K562 (cell line): Measurements from ENCODE around the gene GLTP. TPM values are rescaled to one million over a fixed set of nuclear protein-coding genes. Genes with fewer than 3 reads are reported as not detected.
A peak's percentile ranks its signal among the peaks of the same experiment; 100 is the strongest.

ENCODE experiments used
- BDP1 ChIP-seq: IDR thresholded peaks from 3 replicates; pipeline ENCODE4 v1.6.1; 2011; ENCODE audit not compliant: insufficient read length, insufficient read depth
- BRD4 ChIP-seq: fragments of 200-600 bp; sonication (generic); IDR thresholded peaks from 2 replicates; pipeline ENCODE4 v1.6.1; 2017; ENCODE audit warnings: inconsistent platforms
- CREM ChIP-seq: IDR thresholded peaks from 2 replicates; pipeline ENCODE4 v1.6.1; 2014; ENCODE audit warnings: antibody characterized with exemption, low read depth
- LEF1 ChIP-seq: fragments of 450-650 bp; IDR thresholded peaks from 2 replicates; pipeline ENCODE4 v1.6.1; 2016; ENCODE audit warnings: mild to moderate bottlenecking
- MEF2A ChIP-seq: IDR thresholded peaks from 2 replicates; pipeline ENCODE4 v1.6.1; 2011; ENCODE audit warnings: low read depth, mild to moderate bottlenecking, low read length, moderate library complexity; ENCODE audit not compliant: control insufficient read depth
- NFRKB ChIP-seq: fragments of 450-650 bp; IDR thresholded peaks from 2 replicates; pipeline ENCODE4 v1.6.1; 2016; ENCODE audit warnings: low read depth
- NRF1 ChIP-seq, 2 experiments: fragments of 450-650 bp; IDR thresholded peaks in 1 of 2; conservative IDR thresholded peaks in 1 of 2; 2 replicates each; pipeline ENCODE4 v1.6.1; 2014; ENCODE audit warnings: mild to moderate bottlenecking in 2 of 2
- OTX1 ChIP-seq: fragments of 450-650 bp; formaldehyde crosslinking; IDR thresholded peaks from 2 replicates; pipeline ENCODE4 v1.4.0; 2022; ENCODE audit warnings: mild to moderate bottlenecking
- PHF20 ChIP-seq: fragments of 450-650 bp; IDR thresholded peaks from 2 replicates; pipeline ENCODE4 v1.6.1; 2018; ENCODE audit not compliant: partially characterized antibody
- POLR2H ChIP-seq: IDR thresholded peaks from 2 replicates; pipeline ENCODE4 v1.6.1; 2016; ENCODE audit warnings: missing genetic modification characterization, low read depth, mild to moderate bottlenecking, control low read depth, missing compliant biosample characterization, moderate library complexity
- PTTG1 ChIP-seq: fragments of 450-650 bp; IDR thresholded peaks from 2 replicates; pipeline ENCODE4 v1.6.1; 2016; ENCODE audit warnings: low read depth, mild to moderate bottlenecking, missing genetic modification characterization, missing compliant biosample characterization
- RFX7 ChIP-seq: fragments of 250-450 bp; sonication (Bioruptor Pico); IDR thresholded peaks from 2 replicates; pipeline ENCODE4 v1.5.1; 2021; ENCODE audit warnings: mild to moderate bottlenecking
- RNF2 ChIP-seq: sonication (generic); IDR thresholded peaks from 2 replicates; pipeline ENCODE4 v1.6.1; 2016
- SAP30 ChIP-seq: fragments of 200-600 bp; sonication (generic); IDR thresholded peaks from 2 replicates; pipeline ENCODE4 v1.6.1; 2012; ENCODE audit warnings: borderline replicate concordance, low read depth, mild to moderate bottlenecking, moderate library complexity, low read length, control low read depth, inconsistent platforms; ENCODE audit not compliant: insufficient read depth, poor library complexity, severe bottlenecking
- TAL1 ChIP-seq: fragments of 450-650 bp; IDR thresholded peaks from 2 replicates; pipeline ENCODE4 v1.6.1; 2016; ENCODE audit warnings: mild to moderate bottlenecking
- ZC3H11A ChIP-seq: IDR thresholded peaks from 2 replicates; pipeline ENCODE4 v1.6.1; 2012; ENCODE audit warnings: low read depth, low read length, improper control_type of control experiment
- ZNF174 ChIP-seq: fragments of 250-450 bp; sonication (Bioruptor Pico); IDR thresholded peaks from 2 replicates; pipeline ENCODE4 v1.4.0; 2020; ENCODE audit warnings: mild to moderate bottlenecking
- ZNF175 ChIP-seq: fragments of 200-800 bp; sonication (Bioruptor generic); IDR thresholded peaks from 2 replicates; pipeline ENCODE4 v1.6.1; 2016; ENCODE audit warnings: low read depth, mild to moderate bottlenecking, missing genetic modification characterization, missing compliant biosample characterization
- ZZZ3 ChIP-seq: fragments of 450-650 bp; IDR thresholded peaks from 2 replicates; pipeline ENCODE4 v1.6.1; 2016; ENCODE audit warnings: antibody characterized with exemption, mild to moderate bottlenecking, moderate library complexity
- polyA plus RNA-seq, 8 experiments: library from polyadenylated mRNA; depleted of rRNA in 4 of 8; stranded (reverse) in 5 of 8; unstranded in 3 of 8; fragments of >200 nt; fragmentation: Nextera tagmentation in 2 of 8; fragmentation: Illumina TruSeq in 1 of 8; extraction: Ambion mirVana in 2 of 8; extraction: Trizol in 1 of 8; gene quantifications; 2 replicates each; pipeline versions ENCODE4 v1.2.1 to v1.2.3, GENCODE V29; 2011 to 2014; ENCODE audit warnings: inconsistent platforms in 1 of 8, missing spikeins in 1 of 8
- total RNA-seq, 7 experiments: library from RNA; depleted of rRNA in 6 of 7; stranded (reverse); fragments of >200 nt in 6 of 7; fragmentation: Illumina TruSeq in 2 of 7; extraction: Trizol in 2 of 7; gene quantifications; 2 replicates each; pipeline versions ENCODE4 v1.2.1 to v1.2.3, GENCODE V29; 2011 to 2021; ENCODE audit warnings: low replicate concordance in 1 of 7
- TF ChIP-seq, protein P1 (sequence below): fragments of 450-650 bp; IDR thresholded peaks from 2 replicates; pipeline ENCODE4 v1.6.1; 2016
- TF ChIP-seq, protein P2 (sequence below): sonication (generic); formaldehyde crosslinking; IDR thresholded peaks from 2 replicates; pipeline ENCODE4 v1.9.0; 2022; ENCODE audit warnings: mild to moderate bottlenecking, missing genetic modification reagents
- TF ChIP-seq, protein P3 (sequence below): IDR thresholded peaks from 2 replicates; pipeline ENCODE4 v1.6.1; 2014; ENCODE audit warnings: antibody characterized with exemption

Gene GLTP
- total and polyA plus RNA-seq, 9 of the 15 experiments (the other 6 are each of a cell fraction or from before 2014, with no cell fraction given): 4.4 to 8.3 (median 6.1) TPM

DNA sequence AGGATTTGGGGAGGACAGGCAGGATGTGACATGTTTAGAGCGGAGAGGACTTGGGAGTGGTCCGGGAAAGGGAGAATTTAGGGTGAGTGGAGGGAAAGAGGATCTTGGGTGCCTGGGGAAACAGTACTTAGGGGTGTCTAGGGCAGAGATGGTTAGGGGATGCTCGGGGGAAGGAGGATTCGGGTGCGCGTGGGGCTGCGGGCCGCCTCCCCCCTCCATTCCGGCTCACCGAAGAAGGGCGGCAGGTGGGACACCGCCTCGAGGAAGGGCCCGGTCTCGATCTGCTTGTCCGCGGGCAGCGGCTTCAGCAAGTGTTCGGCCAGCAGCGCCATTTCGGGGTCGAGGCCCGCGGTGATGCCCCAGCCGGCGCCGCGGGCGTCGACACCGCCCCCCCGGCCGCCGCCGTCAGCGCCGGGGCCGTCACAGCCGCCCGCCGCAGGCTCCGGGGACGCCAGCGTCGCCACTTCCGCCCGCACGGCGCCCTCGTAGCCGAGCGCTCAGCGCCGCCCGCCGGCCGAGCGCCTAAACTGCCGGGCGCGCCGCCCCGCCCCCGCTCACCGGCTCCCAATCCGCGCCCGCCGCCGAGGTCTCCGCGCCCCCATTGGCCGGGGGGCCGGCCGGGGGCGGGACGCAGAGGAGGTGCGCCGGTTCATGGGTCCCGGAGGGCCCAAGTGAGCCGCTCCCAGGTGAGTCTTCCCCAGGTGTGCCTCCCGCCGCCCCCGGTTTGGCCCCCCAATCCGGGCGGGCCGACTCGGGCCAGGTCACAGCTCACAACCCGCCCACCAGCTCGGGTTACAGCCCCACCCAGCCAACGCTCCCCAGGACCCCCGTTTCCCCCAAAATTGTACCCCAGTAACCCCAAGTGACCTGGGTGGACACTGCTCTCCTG is at the start of gene GLTP (continued):
- TF ChIP-seq SAP30: no peak
- TF ChIP-seq OTX1 (CRISPR knock-in tag): 0 out of 2 replicates have a peak, but pooled peaks have one; percentile 16
- no peak for TF ChIP-seq ZNF174 (CRISPR knock-in tag)
- TF ChIP-seq, protein P1, sequence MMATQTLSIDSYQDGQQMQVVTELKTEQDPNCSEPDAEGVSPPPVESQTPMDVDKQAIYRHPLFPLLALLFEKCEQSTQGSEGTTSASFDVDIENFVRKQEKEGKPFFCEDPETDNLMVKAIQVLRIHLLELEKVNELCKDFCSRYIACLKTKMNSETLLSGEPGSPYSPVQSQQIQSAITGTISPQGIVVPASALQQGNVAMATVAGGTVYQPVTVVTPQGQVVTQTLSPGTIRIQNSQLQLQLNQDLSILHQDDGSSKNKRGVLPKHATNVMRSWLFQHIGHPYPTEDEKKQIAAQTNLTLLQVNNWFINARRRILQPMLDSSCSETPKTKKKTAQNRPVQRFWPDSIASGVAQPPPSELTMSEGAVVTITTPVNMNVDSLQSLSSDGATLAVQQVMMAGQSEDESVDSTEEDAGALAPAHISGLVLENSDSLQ: no peak
- no peak for TF ChIP-seq BDP1
- no peak for TF ChIP-seq RFX7 (CRISPR knock-in tag)
- peak; percentile 88 for TF ChIP-seq CREM
- TF ChIP-seq ZNF175 (CRISPR knock-in tag): no peak
- no peak for TF ChIP-seq LEF1
- TF ChIP-seq, protein P2, sequence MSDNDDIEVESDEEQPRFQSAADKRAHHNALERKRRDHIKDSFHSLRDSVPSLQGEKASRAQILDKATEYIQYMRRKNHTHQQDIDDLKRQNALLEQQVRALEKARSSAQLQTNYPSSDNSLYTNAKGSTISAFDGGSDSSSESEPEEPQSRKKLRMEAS (CRISPR knock-in tag): no peak
- TF ChIP-seq ZZZ3: no peak
- peak; percentile 52 to 56; a peak in 2 of 4 replicates for TF ChIP-seq NRF1 (conservative IDR thresholded peaks at IDR 0.05 in 1 of 2, IDR thresholded peaks at IDR 0.05 in 1 of 2)
- TF ChIP-seq RNF2: no peak
- TF ChIP-seq BRD4: no peak
- no peak for TF ChIP-seq POLR2H
- no peak for TF ChIP-seq NFRKB
- TF ChIP-seq PHF20: no peak
- TF ChIP-seq, protein P3, sequence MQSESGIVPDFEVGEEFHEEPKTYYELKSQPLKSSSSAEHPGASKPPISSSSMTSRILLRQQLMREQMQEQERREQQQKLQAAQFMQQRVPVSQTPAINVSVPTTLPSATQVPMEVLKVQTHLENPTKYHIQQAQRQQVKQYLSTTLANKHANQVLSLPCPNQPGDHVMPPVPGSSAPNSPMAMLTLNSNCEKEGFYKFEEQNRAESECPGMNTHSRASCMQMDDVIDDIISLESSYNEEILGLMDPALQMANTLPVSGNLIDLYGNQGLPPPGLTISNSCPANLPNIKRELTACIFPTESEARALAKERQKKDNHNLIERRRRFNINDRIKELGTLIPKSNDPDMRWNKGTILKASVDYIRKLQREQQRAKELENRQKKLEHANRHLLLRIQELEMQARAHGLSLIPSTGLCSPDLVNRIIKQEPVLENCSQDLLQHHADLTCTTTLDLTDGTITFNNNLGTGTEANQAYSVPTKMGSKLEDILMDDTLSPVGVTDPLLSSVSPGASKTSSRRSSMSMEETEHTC: no peak
- TF ChIP-seq ZC3H11A: no peak
- no peak for TF ChIP-seq MEF2A
- no peak for TF ChIP-seq PTTG1
- TF ChIP-seq TAL1: no peak
